ENCODE results near the gene ZSWIM5.
A peak's percentile ranks its signal among the peaks of the same experiment; 100 is the strongest.
"Not testable (repeated sequence)": the region's sequence is repeated elsewhere in the genome, so short reads cannot be mapped to it uniquely, and the experiment has no call there.

ZSWIM5 gene

DNA sequence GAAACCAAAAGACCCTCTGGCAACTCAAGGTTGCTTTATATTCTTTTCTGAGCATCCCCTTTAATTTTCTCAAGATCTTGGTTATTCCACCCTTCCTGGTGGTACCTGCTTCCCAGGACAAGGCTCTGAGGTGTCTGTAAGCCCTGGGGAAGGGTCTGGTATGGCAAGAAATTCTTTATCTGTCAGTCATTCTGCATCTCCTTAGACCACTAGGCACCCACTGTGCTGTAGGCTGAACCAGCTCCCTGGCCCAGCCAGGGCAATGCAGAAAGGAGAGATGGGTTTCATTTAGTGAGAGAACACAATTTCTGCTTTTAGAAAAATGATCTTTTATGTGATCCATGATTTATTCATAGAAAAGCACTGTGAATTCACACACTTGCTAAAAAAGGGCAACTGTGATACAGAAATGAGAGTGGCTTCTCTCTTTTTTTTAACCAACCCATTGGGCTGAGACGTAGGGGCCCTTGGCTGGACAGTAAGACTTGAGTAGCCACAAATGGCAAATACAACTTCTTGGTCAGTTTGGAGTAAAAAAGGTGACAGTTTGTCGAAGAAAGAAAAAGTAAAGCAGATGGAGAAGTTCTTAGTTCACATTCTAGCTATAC lies 190.2 kb downstream of the ZSWIM5 start:
- DNase-seq: no peak

DNA sequence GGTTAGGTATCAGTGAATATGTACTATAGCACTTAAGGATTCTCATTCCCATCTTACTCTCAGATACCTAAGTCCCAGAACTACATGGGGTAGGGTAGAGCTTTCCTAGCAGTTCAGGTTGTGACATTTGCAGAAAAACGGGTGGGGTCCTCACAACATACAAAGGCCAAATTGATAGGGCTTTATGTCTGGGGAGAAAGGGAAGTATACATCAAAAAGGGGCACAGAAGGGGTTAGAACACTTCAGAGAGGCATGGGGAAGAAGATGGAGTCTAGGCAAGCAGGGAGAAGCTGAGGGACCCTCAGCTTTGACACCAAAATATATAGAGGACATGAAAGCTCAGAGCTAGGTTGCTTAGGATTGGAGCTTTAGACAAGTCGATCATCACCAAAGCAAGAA lies 190.7 kb downstream of the ZSWIM5 start:
- no peak for DNase-seq

DNA sequence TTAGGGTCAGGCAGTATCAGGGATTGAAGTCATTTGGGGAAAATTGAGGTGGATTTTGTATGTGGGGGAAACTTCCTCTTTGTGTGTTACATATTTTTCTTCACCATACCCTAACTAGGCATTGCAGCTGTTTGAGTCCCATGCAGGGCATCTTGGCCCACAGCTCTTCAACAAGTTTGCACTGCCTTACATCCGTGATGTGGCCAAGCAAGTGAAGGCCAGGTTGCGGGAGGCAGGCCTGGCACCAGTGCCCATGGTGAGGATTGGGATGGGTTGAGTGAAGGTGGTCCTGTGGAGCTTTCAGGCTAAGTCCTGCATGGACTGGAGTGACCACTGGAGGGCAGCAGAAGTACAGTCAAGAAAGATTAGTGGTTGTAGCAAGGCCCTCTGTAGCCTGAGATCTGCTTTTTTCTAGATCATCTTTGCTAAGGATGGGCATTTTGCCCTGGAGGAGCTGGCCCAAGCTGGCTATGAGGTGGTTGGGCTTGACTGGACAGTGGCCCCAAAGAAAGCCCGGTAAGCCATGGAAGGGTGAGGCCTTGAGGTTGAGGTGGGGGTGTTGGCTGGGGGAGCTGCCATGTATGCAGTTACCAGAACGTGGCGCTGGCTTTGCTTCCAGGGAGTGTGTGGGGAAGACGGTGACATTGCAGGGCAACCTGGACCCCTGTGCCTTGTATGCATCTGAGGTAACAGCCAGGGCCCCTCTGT lies 191.9 kb downstream of the ZSWIM5 start:
- peak; percentile 75 for DNase-seq

DNA sequence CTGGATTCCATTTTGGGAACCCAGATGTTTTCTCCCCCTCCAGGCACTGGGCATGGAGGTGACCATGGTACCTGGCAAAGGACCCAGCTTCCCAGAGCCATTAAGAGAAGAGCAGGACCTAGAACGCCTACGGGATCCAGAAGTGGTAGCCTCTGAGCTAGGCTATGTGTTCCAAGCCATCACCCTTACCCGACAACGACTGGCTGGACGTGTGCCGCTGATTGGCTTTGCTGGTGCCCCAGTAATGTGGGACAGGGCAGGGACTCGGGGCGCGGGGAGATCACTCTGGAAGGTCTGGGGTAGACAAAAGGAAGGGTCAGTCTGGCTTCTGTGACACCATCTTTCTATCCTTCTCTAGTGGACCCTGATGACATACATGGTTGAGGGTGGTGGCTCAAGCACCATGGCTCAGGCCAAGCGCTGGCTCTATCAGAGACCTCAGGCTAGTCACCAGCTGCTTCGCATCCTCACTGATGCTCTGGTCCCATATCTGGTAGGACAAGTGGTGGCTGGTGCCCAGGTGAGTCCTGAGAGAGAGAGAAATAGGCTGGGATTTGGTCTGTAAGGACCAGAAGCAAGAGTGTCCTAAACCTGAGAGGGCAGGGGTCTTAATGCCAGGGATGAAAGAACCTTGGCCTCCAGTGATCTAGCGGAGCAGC lies 192.7 kb downstream of the ZSWIM5 start:
- no peak for DNase-seq

DNA sequence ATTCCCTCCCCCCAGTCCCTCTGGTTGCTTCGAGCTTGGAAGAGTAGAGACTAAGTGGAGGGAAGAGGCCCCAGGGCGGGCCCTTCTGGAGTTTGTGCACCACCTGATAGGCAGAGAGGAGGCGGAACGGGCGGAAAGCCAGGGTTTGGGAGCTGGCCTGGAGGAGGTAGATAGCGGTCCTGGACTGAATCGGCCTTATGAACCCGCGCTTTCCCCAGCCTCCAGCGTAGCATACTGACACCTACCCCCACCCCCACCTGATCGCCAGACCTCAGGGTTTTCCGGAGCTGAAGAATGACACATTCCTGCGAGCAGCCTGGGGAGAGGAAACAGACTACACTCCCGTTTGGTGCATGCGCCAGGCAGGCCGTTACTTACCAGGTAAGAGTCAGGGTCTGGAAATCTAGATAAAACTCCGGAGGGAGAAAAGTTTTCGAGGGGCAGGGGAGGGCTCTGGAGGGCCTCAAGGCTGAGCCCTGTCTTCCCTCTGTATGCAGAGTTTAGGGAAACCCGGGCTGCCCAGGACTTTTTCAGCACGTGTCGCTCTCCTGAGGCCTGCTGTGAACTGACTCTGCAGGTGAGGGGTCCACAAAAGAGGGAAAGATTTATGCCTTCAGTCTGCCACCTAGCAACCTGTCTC lies 193.6 kb downstream of the ZSWIM5 start:
- DNase-seq: no peak

DNA sequence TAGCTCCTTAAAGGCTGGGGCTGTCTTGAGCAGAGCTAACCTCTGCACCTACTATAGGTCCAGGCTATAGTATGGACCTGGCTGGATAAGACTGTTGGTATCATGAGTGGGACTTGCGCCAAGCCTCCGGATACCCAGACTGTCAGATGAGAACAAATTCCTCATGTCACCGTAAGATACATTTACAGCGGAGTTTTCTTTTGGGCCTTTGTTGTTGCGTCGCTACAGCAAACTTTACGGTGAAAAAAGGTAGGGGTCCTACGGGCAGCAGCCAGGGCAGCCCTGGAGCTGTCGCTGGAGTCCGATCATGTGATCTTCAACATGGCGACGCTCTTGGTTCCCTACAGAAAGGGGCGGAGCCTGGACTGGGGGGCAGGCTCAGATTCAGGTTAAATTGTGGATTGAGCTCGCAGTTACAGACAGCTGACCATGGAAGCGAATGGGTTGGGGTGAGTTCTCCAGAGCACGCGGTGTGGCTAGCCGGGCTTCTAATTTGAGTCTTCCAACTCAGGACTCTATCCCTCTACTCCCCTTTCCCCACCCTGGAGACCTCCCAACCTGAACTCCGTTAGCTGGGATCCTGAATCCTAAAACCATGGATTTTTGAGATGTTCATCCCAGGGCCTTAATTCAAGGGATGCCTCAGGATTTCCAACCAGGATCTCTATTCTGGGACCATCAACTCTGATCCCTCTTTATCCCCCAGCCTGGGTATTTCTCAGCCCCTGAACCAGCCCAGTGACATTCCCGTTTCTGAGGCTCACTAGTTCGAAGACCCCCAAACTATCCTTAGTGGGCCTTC lies 194.4 kb downstream of the ZSWIM5 start, which contains the start of gene UROD:
Gene UROD, plus strand, starts transcription at position 418 of the 802 bp plus-strand sequence. Its CDS starts 12 bp downstream, at position 430.
- DNase-seq: peak; percentile 85

DNA sequence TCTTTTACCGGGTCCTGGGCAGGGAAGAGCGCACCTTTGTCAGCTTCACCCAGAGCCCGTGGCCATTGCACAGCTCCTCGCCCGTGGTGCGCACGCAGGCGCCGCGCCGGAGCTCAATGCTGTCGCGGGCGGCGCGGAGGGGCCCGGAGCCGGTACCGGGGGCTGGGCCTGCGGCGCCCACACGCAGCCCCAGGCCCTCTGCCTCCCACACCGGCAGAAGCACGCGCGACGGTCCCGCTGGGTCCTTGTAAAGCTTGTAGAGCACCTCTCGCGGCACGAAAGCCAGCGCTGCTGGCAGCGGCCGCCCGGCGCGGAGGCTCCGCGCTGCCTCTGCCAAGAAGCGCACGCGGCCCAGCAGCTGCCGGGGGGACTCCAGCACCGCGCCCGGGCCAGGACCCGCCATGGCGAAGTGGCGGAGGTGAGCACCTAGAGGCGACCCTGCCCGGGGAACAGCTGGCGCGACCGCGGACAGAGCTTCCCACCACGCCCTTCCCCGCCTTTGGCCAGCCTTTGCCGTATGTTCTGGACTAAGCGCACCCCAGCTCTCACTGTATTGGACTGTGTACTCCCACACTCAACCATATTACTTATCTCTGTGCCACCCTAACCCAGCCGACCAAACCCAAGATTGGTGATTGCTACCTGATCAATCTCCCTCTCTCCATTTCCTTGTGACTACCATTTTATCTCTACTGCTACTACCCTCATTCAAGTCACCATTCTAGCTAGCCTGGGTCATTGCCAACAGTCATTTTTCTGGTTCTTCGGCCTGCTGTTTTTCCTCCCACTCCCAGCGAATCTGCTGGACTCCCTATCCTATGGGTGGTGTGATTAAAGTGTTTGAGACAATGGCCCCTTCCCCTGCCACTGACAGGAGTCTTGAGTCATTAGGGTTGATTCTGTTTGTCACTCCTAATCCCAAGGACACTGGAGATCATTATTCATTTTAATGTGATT lies 195.3 kb downstream of the ZSWIM5 start, which contains the start of gene HECTD3:
Gene HECTD3, minus strand, starts transcription at position 470 of the 957 bp plus-strand sequence. Its CDS starts 67 bp downstream, at position 403.
- peak; percentile 47 for DNase-seq

DNA sequence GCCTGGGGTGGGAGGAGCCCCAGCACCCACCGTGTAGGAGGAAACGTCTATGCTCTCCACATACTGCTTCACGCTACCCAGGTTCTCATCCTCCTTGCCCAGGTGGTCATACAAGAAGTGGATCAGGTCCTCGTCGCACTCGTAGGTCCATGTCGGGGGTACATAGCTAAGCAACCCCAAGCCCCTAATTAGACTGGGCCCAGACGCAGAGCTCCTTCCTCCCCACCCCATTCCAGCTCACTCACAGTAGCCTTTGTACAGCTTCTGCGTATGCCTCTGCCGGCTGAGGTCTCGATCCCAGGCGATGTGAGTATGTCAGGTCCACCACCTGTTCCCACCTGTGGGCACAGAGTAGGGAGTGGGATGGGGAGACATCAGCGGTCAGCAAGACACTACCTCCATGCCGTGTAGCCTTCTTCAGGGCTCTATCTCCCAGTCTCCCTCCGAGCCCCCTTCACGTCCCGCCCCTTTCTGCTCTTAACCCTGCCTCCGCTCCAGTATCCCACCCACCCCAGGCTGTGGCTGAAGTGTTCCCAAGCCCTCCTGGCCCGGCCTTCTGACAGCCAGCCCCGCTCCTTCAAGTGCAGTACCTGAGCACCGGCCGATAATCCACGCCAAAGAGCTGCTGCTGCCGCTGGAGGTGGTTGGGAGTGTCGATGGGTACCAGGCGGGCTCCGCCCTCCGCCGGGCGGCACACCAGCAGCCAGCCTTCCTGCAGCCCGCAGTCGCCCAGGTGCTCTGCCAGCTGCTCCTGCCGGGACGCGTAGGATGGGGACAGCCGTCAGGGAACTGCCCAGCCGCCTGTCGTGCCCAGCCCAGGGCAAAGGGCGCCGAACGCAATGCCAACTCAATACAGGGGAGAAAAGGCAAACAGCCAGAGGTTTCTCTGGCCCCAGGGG lies 196.2 kb downstream of the ZSWIM5 start:
- no peak for DNase-seq

DNA sequence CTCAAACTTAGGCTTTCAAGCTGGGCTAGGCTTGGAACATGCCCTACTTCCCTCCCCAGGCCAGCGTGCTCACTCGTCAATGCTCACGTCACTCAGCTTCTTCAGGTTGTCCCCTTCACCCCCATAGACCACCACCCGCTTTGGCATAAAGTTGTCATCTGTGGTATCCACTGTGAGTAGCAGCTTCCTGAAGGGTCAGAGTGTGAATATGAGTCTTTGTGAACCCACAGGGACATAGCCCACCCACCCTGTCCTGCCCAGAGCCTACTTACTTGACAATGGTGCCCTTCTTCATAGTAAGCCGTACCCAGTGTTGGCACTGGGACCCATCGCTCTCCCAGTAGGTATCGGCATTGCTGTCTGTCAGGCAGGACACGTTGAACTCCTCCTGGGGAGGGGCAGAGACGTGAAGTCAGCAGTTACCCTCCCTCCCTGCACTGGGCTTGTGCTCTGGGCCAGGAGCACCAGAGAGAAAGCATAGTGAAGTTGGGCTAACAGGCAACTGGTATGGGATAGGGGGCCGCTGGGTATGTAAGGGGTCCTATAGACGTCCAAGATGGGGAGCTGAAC lies 197.0 kb downstream of the ZSWIM5 start:
- no peak for DNase-seq

DNA sequence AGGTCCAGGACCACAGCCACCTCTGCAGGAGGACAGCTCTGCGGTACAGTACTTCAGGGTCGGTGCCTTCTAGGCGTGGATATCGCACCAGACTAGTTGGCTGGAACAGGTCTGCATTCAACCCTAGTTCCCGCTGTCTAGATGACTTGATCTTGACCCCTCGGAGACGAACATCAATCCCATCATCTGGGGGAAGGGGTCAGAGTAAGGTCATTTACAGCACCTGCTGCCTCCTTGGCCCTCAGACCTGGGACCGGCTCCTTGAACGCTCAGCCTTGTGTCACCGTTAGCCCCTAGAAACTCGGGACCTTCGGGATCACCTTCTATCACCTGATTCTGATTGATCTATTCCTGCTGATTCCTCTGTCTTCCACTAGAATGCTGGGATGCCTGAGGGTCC lies 197.9 kb downstream of the ZSWIM5 start:
- DNase-seq: no peak

DNA sequence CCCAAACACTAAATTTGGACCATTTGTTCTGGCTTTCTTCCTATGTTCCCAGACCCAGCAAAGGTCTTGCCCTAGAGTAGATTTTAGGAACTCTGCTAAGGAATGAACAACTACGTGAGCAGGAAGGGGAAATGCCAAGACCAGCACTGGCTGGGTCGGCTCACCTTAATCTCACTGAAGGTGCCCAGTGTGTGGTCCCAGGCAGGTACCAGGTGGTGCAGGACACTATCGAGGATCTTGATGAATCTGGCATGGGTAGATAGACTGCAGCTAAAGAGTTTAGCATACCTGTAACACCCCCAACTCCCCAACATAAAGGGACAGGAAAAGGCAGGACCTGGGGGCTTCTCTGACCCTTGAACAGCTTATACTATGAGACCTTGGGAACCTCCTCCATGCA lies 198.3 kb downstream of the ZSWIM5 start:
- DNase-seq: no peak

DNA sequence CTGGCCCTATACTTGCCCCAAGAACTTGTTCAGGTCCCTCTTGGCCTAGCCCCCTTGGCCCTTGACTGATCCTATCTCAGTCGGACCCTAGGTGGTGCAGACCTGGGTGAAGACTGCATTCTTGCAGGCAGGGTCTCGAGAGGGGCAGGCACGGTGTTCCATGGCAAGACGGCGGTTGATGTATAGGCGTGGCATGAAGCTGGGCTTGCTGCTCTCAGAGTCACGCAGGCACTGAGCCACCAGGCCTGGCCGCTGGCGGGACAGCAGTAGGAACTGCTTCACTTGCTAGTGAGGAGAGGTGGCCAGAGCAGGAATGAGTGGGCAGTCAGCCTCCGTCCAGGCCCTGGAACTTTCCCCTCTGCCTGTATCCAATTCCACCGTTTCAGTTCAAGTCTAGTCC lies 199.1 kb downstream of the ZSWIM5 start:
- no peak for DNase-seq

DNA sequence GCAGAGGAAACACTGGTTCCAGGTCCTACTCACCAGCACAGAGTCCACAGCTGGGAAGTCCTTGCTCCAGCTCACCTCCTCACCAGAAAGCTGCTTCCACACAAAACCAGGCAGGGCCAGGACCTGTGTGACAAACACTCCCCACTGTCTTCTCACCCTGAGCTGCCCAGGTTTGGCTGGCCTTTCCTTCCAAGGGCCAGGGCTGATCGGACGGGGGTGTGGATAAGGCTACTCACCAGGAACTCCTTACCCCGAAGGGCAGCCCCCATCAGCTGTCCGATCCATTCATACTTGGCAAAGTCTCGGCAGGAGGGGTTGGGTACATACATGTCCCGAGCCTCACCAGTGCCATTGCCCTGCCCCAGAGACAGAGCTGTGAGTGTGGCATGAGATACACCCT lies 200.6 kb downstream of the ZSWIM5 start:
- no peak for DNase-seq

DNA sequence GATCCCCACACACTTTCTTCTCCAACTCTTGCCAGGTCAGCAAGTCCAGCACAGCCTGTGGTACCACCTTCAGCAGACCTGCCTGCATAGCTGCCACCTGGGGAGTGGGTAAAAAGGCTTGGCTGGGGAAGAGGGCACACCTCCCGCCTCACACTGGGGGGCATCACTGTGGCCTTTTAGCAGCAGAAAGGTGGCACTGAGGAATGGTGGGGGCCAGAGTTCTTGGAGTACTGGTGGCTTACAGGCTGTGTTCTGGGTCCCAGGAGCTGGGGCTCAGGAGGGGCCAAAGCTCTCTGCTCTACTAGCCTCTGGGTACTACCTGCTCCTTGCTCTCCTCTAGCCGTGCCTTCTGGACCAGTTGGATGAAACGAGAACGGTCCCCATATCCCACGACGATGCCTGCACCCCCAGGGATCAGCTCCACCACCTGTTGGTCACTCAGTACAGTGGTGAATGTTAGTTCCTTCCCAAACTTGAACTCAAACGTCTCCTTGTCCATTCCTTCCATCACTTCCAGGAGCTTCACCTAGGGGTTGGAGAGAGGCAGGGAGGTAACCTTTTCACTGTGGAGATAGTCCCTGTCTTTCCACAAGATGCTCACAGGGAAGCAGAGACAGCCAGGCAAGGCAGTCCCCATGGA lies 202.0 kb downstream of the ZSWIM5 start:
- DNase-seq: no peak

DNA sequence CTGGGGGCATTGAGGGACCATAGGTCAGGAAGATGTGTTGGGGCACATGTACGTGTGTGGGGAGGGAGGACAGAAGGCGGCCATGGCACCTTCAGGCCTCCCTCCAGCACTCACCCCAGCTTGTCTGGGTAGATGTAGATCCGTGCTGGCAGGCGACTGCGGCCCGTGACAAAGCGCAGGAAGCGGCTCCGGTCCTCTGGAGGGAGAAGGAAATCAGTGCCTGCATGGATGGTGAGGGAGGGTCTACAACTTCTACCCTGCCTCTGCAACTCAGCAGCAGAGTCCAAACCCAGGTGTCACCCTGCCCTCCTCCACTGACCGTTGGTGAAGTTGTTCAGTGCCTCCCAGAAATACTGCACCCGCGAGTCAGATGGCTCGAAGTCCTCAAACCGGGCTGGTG lies 202.7 kb downstream of the ZSWIM5 start:
- DNase-seq: no peak

DNA sequence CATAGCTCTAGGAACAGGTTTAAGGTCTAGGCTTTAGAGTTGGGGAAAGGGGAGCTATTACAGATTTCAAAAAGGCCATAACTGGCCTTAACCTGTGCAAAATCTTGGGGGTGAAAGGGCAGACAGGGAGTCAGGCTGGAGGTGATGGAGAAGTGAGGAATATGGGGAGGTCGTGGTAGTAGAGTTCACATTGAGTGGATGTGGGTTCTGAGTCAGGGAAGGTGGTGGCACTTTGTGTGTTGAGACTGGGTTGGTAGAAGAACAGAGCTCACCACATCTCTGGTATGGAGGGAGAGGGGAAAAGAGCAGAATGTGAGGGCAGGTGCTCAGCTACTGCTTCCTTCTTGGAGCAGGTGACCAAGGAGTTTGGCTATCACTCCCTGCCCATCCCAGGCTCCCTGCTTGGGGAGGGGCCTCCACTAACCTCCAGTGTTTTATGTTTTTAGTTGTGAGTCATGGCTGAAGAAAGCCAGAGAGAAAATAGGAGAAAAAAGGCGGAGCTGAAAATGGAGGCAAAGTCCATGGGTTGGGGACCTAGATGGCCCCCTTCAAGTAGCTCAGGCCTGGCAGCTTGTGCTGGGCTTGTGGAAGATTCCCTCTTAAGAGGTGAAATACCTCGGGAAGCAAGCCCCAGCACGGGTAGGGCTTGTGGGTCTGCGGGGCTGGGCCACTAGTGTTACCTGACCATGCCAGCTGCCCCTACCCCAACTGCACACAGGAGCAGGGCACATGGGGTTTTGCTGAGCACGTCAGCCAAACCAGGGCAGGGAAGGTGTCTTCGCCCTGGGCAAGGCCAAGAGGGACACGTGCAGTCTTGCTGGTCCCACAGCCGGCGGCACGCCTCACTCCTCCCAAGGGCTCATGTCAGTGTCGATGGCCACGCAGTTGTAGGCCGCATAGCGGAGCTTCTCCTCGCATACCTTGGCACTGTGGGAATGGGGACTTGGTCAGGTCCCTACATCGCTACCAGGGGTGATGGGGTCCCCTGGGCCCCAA lies 203.5 kb downstream of the ZSWIM5 start:
- DNase-seq: no peak

DNA sequence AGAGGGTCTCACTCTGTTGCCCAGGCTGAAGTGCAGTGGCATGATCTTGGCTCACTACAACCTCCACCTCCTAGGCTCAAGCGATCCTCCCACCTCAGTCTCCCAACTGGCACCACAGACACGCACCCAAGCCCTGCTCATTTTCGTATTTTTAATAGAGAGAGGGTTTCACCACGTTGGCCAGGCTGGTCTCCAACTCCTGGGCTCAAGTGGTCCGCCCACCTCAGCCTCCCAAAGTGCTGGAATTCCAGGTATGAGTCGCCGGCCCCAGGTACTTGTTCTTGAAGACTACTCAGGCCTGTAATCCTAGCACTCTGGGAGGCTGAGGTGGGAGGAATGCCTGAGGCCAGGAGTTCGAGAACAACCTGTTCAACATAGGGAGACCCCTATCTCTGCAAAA lies 204.8 kb downstream of the ZSWIM5 start:
- not testable (repeated sequence) for DNase-seq

DNA sequence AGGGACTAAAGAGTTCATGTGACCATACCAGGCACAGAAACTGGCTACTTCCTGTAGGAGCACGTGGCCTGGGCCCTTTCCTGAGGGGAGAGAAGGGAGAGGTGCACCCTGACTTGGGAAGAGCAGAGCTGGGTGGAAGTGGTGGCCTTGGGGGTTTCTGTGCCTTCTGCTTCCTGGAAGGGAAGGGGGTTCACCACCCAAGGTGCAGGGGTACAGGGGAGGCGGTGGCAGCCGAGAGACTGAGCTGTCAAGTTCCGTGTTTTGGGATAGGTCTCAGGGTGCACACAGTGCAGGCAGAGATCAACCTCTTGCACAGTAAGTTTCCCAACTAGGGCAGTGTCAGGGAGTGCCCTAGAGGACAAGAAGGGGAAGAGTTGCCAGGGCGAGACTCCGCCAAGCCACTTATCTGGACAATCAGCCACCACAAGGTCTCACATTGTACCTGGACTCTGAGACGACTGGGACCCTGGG lies 205.4 kb downstream of the ZSWIM5 start:
- DNase-seq: no peak
